ENCODE results near the gene IL1RAP. TPM values are rescaled to one million over a fixed set of nuclear protein-coding genes. Genes with fewer than 3 reads are reported as not detected.

IL1RAP gene
- total and polyA plus RNA-seq, 7 donors = 0.70 to 6.3 (median 4.0) TPM

GRCh38 chr3:190552969-190553759, 39.3 kb downstream of the IL1RAP start:
- WGBS, 3 donors = 84 to 91% (median 86%) methylated on average over 15 to 16 of the region's 16 CpGs
- no peaks in the 10 kb centered on the region for H3K4me1 ChIP-seq
- no peak overlapping the region for H3K4me3 ChIP-seq
- no peak for TF ChIP-seq CTCF (IDR thresholded peaks at IDR 0.05)
- no peaks in the 10 kb centered on the region for H3K27me3 ChIP-seq (ENCODE audit: insufficient read depth in 3 of 3, low read length in 2 of 3)
- H3K27ac ChIP-seq = no peak overlapping the region
- DNase-seq (no peak), ATAC-seq (no peak)
- intact Hi-C loops (cut with DNase I) = no loop called here
- H3K36me3 ChIP-seq (ENCODE audit: insufficient read depth in 1 of 2, low read depth in 1 of 2) = no peaks in the 10 kb centered on the region
- H3K9me3 ChIP-seq = peaks cover 11% of the 10 kb centered on the region

GRCh38 chr3:190554197-190554596, 40.3 kb downstream of the IL1RAP start:
- no peak for DNase-seq
- Histone ChIP-seq H3K4me1 (no peaks in the 10 kb centered on the region), H3K27me3 (ENCODE audit: insufficient read depth in 3 of 3, low read length in 2 of 3) (no peaks in the 10 kb centered on the region), H3K4me3 (no peak overlapping the region), H3K27ac (no peak overlapping the region), H3K9me3 (peaks cover 11% of the 10 kb centered on the region), H3K36me3 (ENCODE audit: insufficient read depth in 1 of 2, low read depth in 1 of 2) (no peaks in the 10 kb centered on the region)
- intact Hi-C loops (cut with DNase I) = no loop called here
- no peak for TF ChIP-seq CTCF (IDR thresholded peaks at IDR 0.05)
- 79 to 87% (median 81%) methylated on average over 6 of the region's 6 CpGs for WGBS, 3 donors
- no peak for ATAC-seq

DNA sequence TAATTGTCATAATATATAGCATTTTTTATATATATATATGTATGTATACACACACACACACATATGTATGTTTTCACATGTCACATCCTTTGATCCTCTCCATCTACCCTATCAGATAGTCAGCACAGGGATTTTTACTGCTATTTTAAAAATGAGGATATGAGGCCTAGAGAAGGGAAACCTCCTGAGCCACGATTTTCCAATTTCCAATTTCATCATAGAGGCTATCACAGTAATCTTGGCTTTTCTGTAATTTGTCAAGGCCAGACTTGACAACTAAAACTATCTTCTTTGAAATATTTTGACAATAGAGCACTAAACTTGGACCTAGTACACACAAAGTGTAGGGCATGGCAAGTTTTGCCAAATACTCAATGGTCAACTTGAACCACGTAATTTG, 42.5 kb downstream of the IL1RAP start:
- WGBS, 3 donors = 67 to 79% (median 76%) methylated on average over 2 of the region's 2 CpGs
- H3K9me3 ChIP-seq = peaks cover 8% of the 10 kb centered on the region
- no peak overlapping the region for H3K27ac ChIP-seq
- H3K36me3 ChIP-seq (ENCODE audit: insufficient read depth in 1 of 2, low read depth in 1 of 2) = no peaks in the 10 kb centered on the region
- no peaks in the 10 kb centered on the region for H3K27me3 ChIP-seq (ENCODE audit: insufficient read depth in 3 of 3, low read length in 2 of 3)
- no peak for TF ChIP-seq CTCF (IDR thresholded peaks at IDR 0.05)
- no peaks in the 10 kb centered on the region for H3K4me1 ChIP-seq
- no peak for DNase-seq
- H3K4me3 ChIP-seq = no peak overlapping the region
- intact Hi-C loops (cut with DNase I) = no loop called here
- ATAC-seq = no peak

DNA sequence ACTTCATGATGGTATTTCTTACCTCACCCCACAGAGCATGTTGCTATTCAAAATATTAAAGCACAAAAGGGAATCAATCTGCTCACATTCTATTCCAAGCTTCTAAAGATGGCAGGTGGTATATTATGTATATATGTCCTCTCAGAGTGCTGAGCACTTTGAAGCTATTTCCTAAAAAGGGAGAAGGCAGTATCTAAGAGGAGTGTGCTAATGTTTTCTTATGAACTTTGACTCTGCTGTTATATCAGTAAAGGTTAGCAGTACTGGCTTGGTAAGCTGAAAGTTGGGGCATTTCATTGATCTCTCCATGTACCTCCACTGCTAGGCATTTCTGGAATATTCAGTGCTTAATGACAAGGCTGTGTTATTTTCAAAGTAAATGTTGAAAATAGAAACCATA, 43.4 kb downstream of the IL1RAP start:
- intact Hi-C loops (cut with DNase I) = no loop called here
- no peak for DNase-seq
- ATAC-seq = no peak
- Histone ChIP-seq H3K27ac (no peak overlapping the region), H3K4me1 (no peaks in the 10 kb centered on the region), H3K9me3 (no peaks in the 10 kb centered on the region), H3K27me3 (ENCODE audit: insufficient read depth in 3 of 3, low read length in 2 of 3) (no peaks in the 10 kb centered on the region), H3K4me3 (no peak overlapping the region), H3K36me3 (ENCODE audit: insufficient read depth in 1 of 2, low read depth in 1 of 2) (no peaks in the 10 kb centered on the region)
- TF ChIP-seq CTCF (IDR thresholded peaks at IDR 0.05) = no peak

- DNase-seq (no peak), ATAC-seq (no peak)
- intact Hi-C loops (cut with DNase I) = no loop called here
- Histone ChIP-seq H3K27ac (no peak overlapping the region), H3K27me3 (ENCODE audit: insufficient read depth in 3 of 3, low read length in 2 of 3) (no peaks in the 10 kb centered on the region), H3K36me3 (ENCODE audit: insufficient read depth in 1 of 2, low read depth in 1 of 2) (no peaks in the 10 kb centered on the region), H3K9me3 (no peaks in the 10 kb centered on the region), H3K4me1 (no peaks in the 10 kb centered on the region), H3K4me3 (no peak overlapping the region)
- no peak for TF ChIP-seq CTCF (IDR thresholded peaks at IDR 0.05)
- WGBS, 3 donors = 86 to 90% (median 90%) methylated on average over 1 of the region's 1 CpG
These were observed 44.4 kb downstream of the IL1RAP start for GRCh38 chr3:190558316-190558715.
